GM19238 (cell line): ENCODE measurements around the gene RGS17.
A peak's percentile ranks its signal among the peaks of the same experiment; 100 is the strongest.
"Not testable (repeated sequence)": the region's sequence is repeated elsewhere in the genome, so short reads cannot be mapped to it uniquely, and the experiment has no call there.

ENCODE experiments used
- DNase-seq: peaks from one replicate; pipeline ENCODE4 v3.0.0; 2011; ENCODE audit warnings: low spot score; ENCODE audit not compliant: insufficient read length

Gene RGS17

GRCh38 chr6:153032255-153032882, 98.7 kb downstream of the RGS17 start:
- DNase-seq = no peak

GRCh38 chr6:153031335-153031955, 99.6 kb downstream of the RGS17 start:
- no peak for DNase-seq

- no peak for DNase-seq
Measured at GRCh38 chr6:153028963-153029362, 102.1 kb downstream of the RGS17 start.

- DNase-seq = no peak
Measured at GRCh38 chr6:153028286-153028685, 102.8 kb downstream of the RGS17 start.

- no peak for DNase-seq
Measured at GRCh38 chr6:153027480-153027879, 103.6 kb downstream of the RGS17 start.

GRCh38 chr6:153024709-153025017, 106.4 kb downstream of the RGS17 start:
- no peak for DNase-seq

- DNase-seq = peak; percentile 12
Measured at GRCh38 chr6:153023977-153024708, 106.9 kb downstream of the RGS17 start.

- no peak for DNase-seq
Measured at GRCh38 chr6:153018355-153018754, 112.7 kb downstream of the RGS17 start.

- DNase-seq = no peak
Measured at GRCh38 chr6:153016846-153017245, 114.2 kb downstream of the RGS17 start.

- no peak for DNase-seq
Measured at GRCh38 chr6:153015094-153015640, 115.9 kb downstream of the RGS17 start.

- no peak for DNase-seq
Measured at GRCh38 chr6:153013438-153013837, 117.6 kb downstream of the RGS17 start.

- DNase-seq = no peak
Measured at GRCh38 chr6:153012856-153013255, 118.2 kb downstream of the RGS17 start.

GRCh38 chr6:153003366-153003690, 127.8 kb downstream of the RGS17 start:
- no peak for DNase-seq

- DNase-seq = peak; percentile 69
Measured at GRCh38 chr6:153002613-153003365, 128.3 kb downstream of the RGS17 start, which contains the start of gene MTRF1L. TSS of gene MTRF1L (minus strand) at chr6:153002709. CDS start at chr6:153002685, 24 bp downstream.

- no peak for DNase-seq
Measured at GRCh38 chr6:153001767-153002612, 129.1 kb downstream of the RGS17 start.

- not testable (repeated sequence) for DNase-seq
Measured at GRCh38 chr6:153000790-153001189, 130.3 kb downstream of the RGS17 start.

- no peak for DNase-seq
Measured at GRCh38 chr6:153000243-153000642, 130.8 kb downstream of the RGS17 start.

GRCh38 chr6:152999538-152999937, 131.5 kb downstream of the RGS17 start:
- not testable (repeated sequence) for DNase-seq

GRCh38 chr6:152993847-152994246, 137.2 kb downstream of the RGS17 start:
- no peak for DNase-seq

GRCh38 chr6:152993431-152993830, 137.7 kb downstream of the RGS17 start:
- DNase-seq = no peak

- no peak for DNase-seq
Measured at GRCh38 chr6:152986978-152987377, 144.1 kb downstream of the RGS17 start.
